CD14-positive monocyte (primary cell): ENCODE measurements around the gene MECP2. TPM values are rescaled to one million over a fixed set of nuclear protein-coding genes. Genes with fewer than 3 reads are reported as not detected.
A peak's percentile ranks its signal among the peaks of the same experiment; 100 is the strongest.

Experiments used
- DNase-seq, 3 donors: peaks; one replicate each; pipeline ENCODE4 v3.0.0-alpha.2; 2011 to 2022
- H2AFZ ChIP-seq: 2 replicates; pipeline ENCODE4 v1.6.0; 2012; ENCODE audit warnings: mild to moderate bottlenecking, low read depth, low read length, inconsistent platforms; ENCODE audit not compliant: insufficient read depth, poor library complexity, severe bottlenecking
- H3K27ac ChIP-seq, 2 donors: 1 replicate in 1 of 2; 2 replicates in 1 of 2; pipeline ENCODE4 v1.5.1; 2012 to 2013; ENCODE audit warnings: low read length in 2 of 2, control low read depth in 1 of 2, inconsistent platforms in 1 of 2, low read depth in 1 of 2, mild to moderate bottlenecking in 1 of 2
- H3K27me3 ChIP-seq, 2 donors: one replicate each; pipeline versions ENCODE4 v1.6.0 to v1.6.1; 2011 to 2013; ENCODE audit warnings: low read length in 2 of 2; ENCODE audit not compliant: control insufficient read depth in 2 of 2, insufficient read depth in 2 of 2
- H3K36me3 ChIP-seq, 2 donors: replicated peaks in 1 of 2; 1 replicate in 1 of 2; 2 replicates in 1 of 2; pipeline versions ENCODE4 v1.5.1 to v1.6.1; 2012 to 2013; ENCODE audit warnings: low read length in 2 of 2, control low read depth in 1 of 2, inconsistent platforms in 1 of 2, mild to moderate bottlenecking in 1 of 2; ENCODE audit not compliant: insufficient read depth in 2 of 2, control insufficient read depth in 1 of 2
- H3K4me1 ChIP-seq, 2 donors: 1 replicate in 1 of 2; 2 replicates in 1 of 2; pipeline versions ENCODE4 v1.5.1 to v1.6.1; 2012 to 2013; ENCODE audit warnings: low read length in 2 of 2, control low read depth in 1 of 2, inconsistent platforms in 1 of 2, mild to moderate bottlenecking in 1 of 2, moderate library complexity in 1 of 2; ENCODE audit not compliant: insufficient read depth in 2 of 2, control insufficient read depth in 1 of 2
- H3K4me2 ChIP-seq: replicated peaks from 2 replicates; pipeline ENCODE3; 2012; ENCODE audit warnings: low read length, moderate library complexity, mild to moderate bottlenecking; ENCODE audit not compliant: poor library complexity, severe bottlenecking; ENCODE audit errors: extremely low read depth
- H3K4me3 ChIP-seq, 3 experiments: fragments of 200-600 bp in 1 of 3; sonication (generic) in 1 of 3; replicated peaks in 1 of 3; 1 replicate in 2 of 3; 2 replicates in 1 of 3; pipeline ENCODE4 v1.5.1; 2011 to 2013; ENCODE audit warnings: low read length in 3 of 3, mild to moderate bottlenecking in 3 of 3, control low read depth in 2 of 3, low read depth in 2 of 3, inconsistent platforms in 1 of 3, moderate library complexity in 1 of 3
- H3K79me2 ChIP-seq: 2 replicates; pipeline ENCODE4 v1.6.0; 2012; ENCODE audit warnings: mild to moderate bottlenecking, control low read depth, inconsistent platforms, low read length, moderate library complexity; ENCODE audit not compliant: insufficient read depth
- H3K9ac ChIP-seq: 2 replicates; pipeline ENCODE4 v1.6.0; 2017; ENCODE audit warnings: low read length, mild to moderate bottlenecking; ENCODE audit not compliant: insufficient read depth, poor library complexity, severe bottlenecking
- H3K9me3 ChIP-seq, 2 donors: replicated peaks in 1 of 2; 1 replicate in 1 of 2; 2 replicates in 1 of 2; pipeline versions ENCODE4 v1.5.1 to v1.6.1; 2012 to 2013; ENCODE audit warnings: low read length in 2 of 2, control low read depth in 1 of 2; ENCODE audit not compliant: control insufficient read depth in 1 of 2, insufficient read depth in 1 of 2
- H4K20me1 ChIP-seq: 2 replicates; pipeline ENCODE4 v1.6.0; 2012; ENCODE audit warnings: mild to moderate bottlenecking, low read length, control low read depth, moderate library complexity; ENCODE audit not compliant: insufficient read depth
- H3K27ac Mint-ChIP-seq, 7 donors: one replicate each; pipeline ENCODE4 v1.8.0; 2020; ENCODE audit warnings: mild to moderate bottlenecking in 7 of 7, mixed read lengths in 7 of 7, moderate library complexity in 6 of 7, inconsistent platforms in 2 of 7
- H3K27me3 Mint-ChIP-seq, 3 donors: one replicate each; pipeline ENCODE4 v1.8.0; 2021 to 2022; ENCODE audit warnings: low read depth in 3 of 3, mild to moderate bottlenecking in 3 of 3, mixed read lengths in 3 of 3, moderate library complexity in 3 of 3, inconsistent platforms in 1 of 3
- H3K36me3 Mint-ChIP-seq, 2 donors: one replicate each; pipeline ENCODE4 v1.8.0; 2020; ENCODE audit warnings: mixed read lengths in 2 of 2, inconsistent platforms in 1 of 2, mild to moderate bottlenecking in 1 of 2
- H3K4me1 Mint-ChIP-seq: one replicate; pipeline ENCODE4 v1.8.0; 2020; ENCODE audit warnings: mild to moderate bottlenecking, mixed read lengths
- H3K4me3 Mint-ChIP-seq, 2 donors: one replicate each; pipeline ENCODE4 v1.8.0; 2020; ENCODE audit warnings: mild to moderate bottlenecking in 2 of 2, mixed read lengths in 2 of 2, moderate library complexity in 1 of 2
- H3K9me3 Mint-ChIP-seq, 7 donors: one replicate each; pipeline ENCODE4 v1.8.0; 2020 to 2022; ENCODE audit warnings: mixed read lengths in 7 of 7, mild to moderate bottlenecking in 6 of 7, moderate library complexity in 6 of 7, inconsistent platforms in 2 of 7
- CTCF ChIP-seq: fragments of 200-600 bp; IDR thresholded peaks from one replicate; pipeline ENCODE4 v1.8.0; 2022; ENCODE audit warnings: antibody characterized with exemption, mild to moderate bottlenecking
- WGBS: methylation state at CpG from one replicate; pipeline ENCODE4 v1.1.5; 2013; ENCODE audit warnings: missing lambda C conversion rate; ENCODE audit not compliant: insufficient coverage; 5-methylcytosine and 5-hydroxymethylcytosine counted together
- intact Hi-C, 2 donors: fragments of 100-400 bp; cut with micrococcal nuclease; formaldehyde crosslinking; loops; one replicate each; pipeline versions ENCODE4 v1.15.0 to v1.15.1; 2023
- polyA plus RNA-seq, 3 donors: library from polyadenylated mRNA; depleted of rRNA in 1 of 3; unstranded in 2 of 3; stranded (reverse) in 1 of 3; fragments of 300-500 nt in 2 of 3; fragments of >200 nt in 1 of 3; fragmentation: Illumina TruSeq in 2 of 3; gene quantifications; 1 replicate in 2 of 3; 2 replicates in 1 of 3; pipeline ENCODE4 v1.2.3, GENCODE V29; 2012 to 2021

MECP2 gene
- polyA plus RNA-seq, 3 donors = 5.2 to 21.2 (median 9.6) TPM

- H3K36me3 ChIP-seq = peaks cover 0 to 8% of the 10 kb centered on the region in 2 donors
- no peak overlapping the region for H3K4me2 ChIP-seq
- H3K9me3 ChIP-seq = no peaks in the 10 kb centered on the region
- intact Hi-C loops = no loop called here
- no peak overlapping the region for H3K9ac ChIP-seq
- no peak overlapping the region for H3K4me3 ChIP-seq
- peaks cover 67% of the 10 kb centered on the region for H4K20me1 ChIP-seq
- Mint-ChIP-seq H3K9me3 (no peaks in the 10 kb centered on the region), H3K4me3 (no peak overlapping the region), H3K36me3 (peaks cover 29 to 33% of the 10 kb centered on the region in 2 donors), H3K4me1 (peaks cover 23% of the 10 kb centered on the region), H3K27me3 (peaks cover 0 to 14% (median 2%) of the 10 kb centered on the region in 3 donors), H3K27ac (peak overlapping the region in 5 of 7 donors; percentile 58 to 87 (median 69))
- WGBS = 70% methylated on average over 2 of the region's 7 CpGs
- peaks cover 76% of the 10 kb centered on the region for H3K79me2 ChIP-seq
- H3K4me1 ChIP-seq = peaks cover 20 to 23% of the 10 kb centered on the region in 2 donors
- H3K27ac ChIP-seq = peak overlapping the region; percentile 32 to 43
- H3K27me3 ChIP-seq = peaks cover 0 to 25% of the 10 kb centered on the region in 2 donors
- TF ChIP-seq CTCF = no peak
- peak in 2 of 3 donors; percentile 24 to 40 for DNase-seq
- H2AFZ ChIP-seq = no peak overlapping the region
Measured at GRCh38 chrX:154084449-154085300, 12.8 kb downstream of the MECP2 start.

- 20% methylated on average over 3 of the region's 6 CpGs for WGBS
- no peak overlapping the region for H3K27ac ChIP-seq
- no peak overlapping the region for H2AFZ ChIP-seq
Measured at GRCh38 chrX:154083126-154083517, 14.4 kb downstream of the MECP2 start.

More at GRCh38 chrX:154083126-154083517, 14.4 kb downstream of the MECP2 start:
- no peaks in the 10 kb centered on the region for H3K9me3 ChIP-seq
- H3K9ac ChIP-seq = no peak overlapping the region
- H3K27me3 Mint-ChIP-seq = peaks cover 0 to 20% (median 2%) of the 10 kb centered on the region in 3 donors
- H3K4me3 ChIP-seq = no peak overlapping the region
- H3K27me3 ChIP-seq = peaks cover 0 to 25% of the 10 kb centered on the region in 2 donors
- peaks cover 20 to 23% of the 10 kb centered on the region in 2 donors for H3K4me1 ChIP-seq
- intact Hi-C loops = no loop called here
- H4K20me1 ChIP-seq = peaks cover 71% of the 10 kb centered on the region
- no peak overlapping the region for H3K4me2 ChIP-seq
- peak overlapping the region in 4 of 7 donors; percentile 16 to 87 (median 53) for H3K27ac Mint-ChIP-seq
- no peak for DNase-seq
- H3K79me2 ChIP-seq = peaks cover 75% of the 10 kb centered on the region
- peaks cover 34 to 41% of the 10 kb centered on the region in 2 donors for H3K36me3 Mint-ChIP-seq
- peaks cover 23% of the 10 kb centered on the region for H3K4me1 Mint-ChIP-seq
- peaks cover 0 to 13% of the 10 kb centered on the region in 2 donors for H3K36me3 ChIP-seq
- no peak for TF ChIP-seq CTCF
- no peaks in the 10 kb centered on the region for H3K9me3 Mint-ChIP-seq
- H3K4me3 Mint-ChIP-seq = no peak overlapping the region
